Panc1 (cell line): ENCODE data around the gene ELMO1. TPM values are rescaled to one million over a fixed set of nuclear protein-coding genes. Genes with fewer than 3 reads are reported as not detected.

ENCODE experiments used
- ATAC-seq: fragments of 200-7000 bp; cut with Tn5 transposase; 2 replicates; pipeline ENCODE4 v1.9.1; 2020; ENCODE audit warnings: mild to moderate bottlenecking, moderate library complexity
- BruUV-seq: library from RNA; stranded (reverse); fragments of 400-500 nt; replicated peaks from 2 replicates; lab custom pipeline; 2021; lab: Mats Ljungman, UMichigan
- CTCF ChIA-PET: fragments of 300-600 bp; sonication (Branson Sonifier 250); formaldehyde crosslinking; loops from one replicate; lab custom pipeline; 2022; ENCODE audit warnings: antibody characterized with exemption; lab: Charles Lee
- POLR2A ChIA-PET: fragments of 300-600 bp; sonication (Branson Sonifier 250); formaldehyde crosslinking; loops from one replicate; lab custom pipeline; 2022; ENCODE audit warnings: antibody characterized with exemption; lab: Charles Lee
- DNase-seq: peaks from one replicate; pipeline ENCODE4 v3.0.0-alpha.2; 2010; ENCODE audit warnings: low read depth, low spot score
- H3K27ac ChIP-seq: 2 replicates; pipeline ENCODE4 v1.5.1; 2011; ENCODE audit warnings: mild to moderate bottlenecking, low read length, inconsistent platforms
- H3K27me3 ChIP-seq: fragments of 200-500 bp; sonication (Bioruptor generic); 2 replicates; pipeline ENCODE4 v1.6.0; 2014; ENCODE audit warnings: low read length, inconsistent platforms; ENCODE audit not compliant: control insufficient read depth, insufficient read depth
- H3K36me3 ChIP-seq: fragments of 200-500 bp; sonication (Bioruptor generic); 2 replicates; pipeline ENCODE4 v1.5.1; 2014; ENCODE audit warnings: inconsistent platforms, mild to moderate bottlenecking, low read length, moderate library complexity; ENCODE audit not compliant: control insufficient read depth, insufficient read depth
- H3K4me1 ChIP-seq: 2 replicates; pipeline ENCODE4 v1.5.1; 2011; ENCODE audit warnings: inconsistent platforms, mild to moderate bottlenecking, low read length, moderate library complexity; ENCODE audit not compliant: control insufficient read depth, insufficient read depth
- H3K4me3 ChIP-seq, 2 experiments: 2 replicates each; pipeline ENCODE4 v1.5.1; 2011 to 2012; ENCODE audit warnings: low read depth in 2 of 2, low read length in 2 of 2, mild to moderate bottlenecking in 2 of 2, inconsistent platforms in 1 of 2, moderate library complexity in 1 of 2
- H3K9me3 ChIP-seq: fragments of 200-500 bp; sonication (Bioruptor generic); 2 replicates; pipeline ENCODE4 v1.5.1; 2014; ENCODE audit warnings: low read depth, mild to moderate bottlenecking, inconsistent platforms, low read length, moderate library complexity; ENCODE audit not compliant: control insufficient read depth, insufficient read depth
- POLR2AphosphoS5 ChIP-seq: IDR thresholded peaks from 2 replicates; pipeline ENCODE4 v1.6.1; 2012; ENCODE audit warnings: mild to moderate bottlenecking, low read depth, low read length, moderate library complexity
- REST ChIP-seq, 2 experiments: IDR thresholded peaks; 2 replicates each; pipeline ENCODE4 v1.6.1; 2011 to 2012; ENCODE audit warnings: low read depth in 2 of 2, control low read depth in 1 of 2, low read length in 1 of 2, mild to moderate bottlenecking in 1 of 2, moderate library complexity in 1 of 2; ENCODE audit not compliant: insufficient read depth in 1 of 2
- SIN3A ChIP-seq: IDR thresholded peaks from 2 replicates; pipeline ENCODE4 v1.6.1; 2012; ENCODE audit warnings: low read depth, mild to moderate bottlenecking, low read length, moderate library complexity, borderline replicate concordance; ENCODE audit not compliant: insufficient read depth
- TCF7L2 ChIP-seq: IDR thresholded peaks from 2 replicates; pipeline ENCODE4 v1.6.1; 2011; ENCODE audit warnings: mild to moderate bottlenecking, low read depth, low read length, inconsistent platforms
- in situ Hi-C: cut with HindIII; loops from 2 replicates; pipeline ENCODE4 v1.10.0; 2016; ENCODE audit warnings: low sequenced_read_pairs, low pct_unique_long_range_greater_than_20kb
- intact Hi-C: fragments of 100-400 bp; cut with micrococcal nuclease; formaldehyde crosslinking; loops from one replicate; pipeline ENCODE4 v1.10.0; 2022; ENCODE audit not compliant: unreplicated experiment
- total RNA-seq: library from RNA; stranded (reverse); gene quantifications from one replicate; pipeline ENCODE4 v1.2.1, GENCODE V29; 2021; ENCODE audit not compliant: unreplicated experiment
- TF ChIP-seq, protein P1 (sequence below): fragments of 450-650 bp; IDR thresholded peaks from 2 replicates; pipeline ENCODE4 v1.5.1; 2017; ENCODE audit warnings: mild to moderate bottlenecking

ELMO1 gene
- total RNA-seq, 1 experiment from 2014 or later: 0.80 TPM

- in situ Hi-C loops (loop anchor here (25.0 kb wide), 1 partner anchor 708 kb away; no protein-coding TSS in a partner anchor), intact Hi-C loops (no loop called here)
- no peak for ATAC-seq
- no peaks in the 10 kb centered on the region for H3K36me3 ChIP-seq
- peaks cover 15% of the 10 kb centered on the region for H3K4me1 ChIP-seq
- no peaks in the 10 kb centered on the region for H3K9me3 ChIP-seq
- H3K4me3 ChIP-seq: no peak overlapping the region
- H3K27me3 ChIP-seq: no peaks in the 10 kb centered on the region
- no TSS peak for BruUV-seq
- TF ChIP-seq, protein P1, sequence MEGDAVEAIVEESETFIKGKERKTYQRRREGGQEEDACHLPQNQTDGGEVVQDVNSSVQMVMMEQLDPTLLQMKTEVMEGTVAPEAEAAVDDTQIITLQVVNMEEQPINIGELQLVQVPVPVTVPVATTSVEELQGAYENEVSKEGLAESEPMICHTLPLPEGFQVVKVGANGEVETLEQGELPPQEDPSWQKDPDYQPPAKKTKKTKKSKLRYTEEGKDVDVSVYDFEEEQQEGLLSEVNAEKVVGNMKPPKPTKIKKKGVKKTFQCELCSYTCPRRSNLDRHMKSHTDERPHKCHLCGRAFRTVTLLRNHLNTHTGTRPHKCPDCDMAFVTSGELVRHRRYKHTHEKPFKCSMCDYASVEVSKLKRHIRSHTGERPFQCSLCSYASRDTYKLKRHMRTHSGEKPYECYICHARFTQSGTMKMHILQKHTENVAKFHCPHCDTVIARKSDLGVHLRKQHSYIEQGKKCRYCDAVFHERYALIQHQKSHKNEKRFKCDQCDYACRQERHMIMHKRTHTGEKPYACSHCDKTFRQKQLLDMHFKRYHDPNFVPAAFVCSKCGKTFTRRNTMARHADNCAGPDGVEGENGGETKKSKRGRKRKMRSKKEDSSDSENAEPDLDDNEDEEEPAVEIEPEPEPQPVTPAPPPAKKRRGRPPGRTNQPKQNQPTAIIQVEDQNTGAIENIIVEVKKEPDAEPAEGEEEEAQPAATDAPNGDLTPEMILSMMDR: no peak
- TF ChIP-seq TCF7L2 (no peak), SIN3A (no peak), POLR2AphosphoS5 (no peak)
- no peak overlapping the region for H3K27ac ChIP-seq
- CTCF ChIA-PET: no interaction called here
- no peak for DNase-seq
- POLR2A ChIA-PET: no interaction called here
Measured at GRCh38 chr7:37194943-37195342, 253.7 kb downstream of the ELMO1 start.

GRCh38 chr7:37193775-37194135, 254.9 kb downstream of the ELMO1 start:
- ChIA-PET CTCF (no interaction called here), POLR2A (no interaction called here)
- H3K36me3 ChIP-seq: no peaks in the 10 kb centered on the region
- ATAC-seq: no peak; the same call in 1 of the 2 replicates
- peaks cover 14% of the 10 kb centered on the region for H3K4me1 ChIP-seq
- H3K9me3 ChIP-seq: no peaks in the 10 kb centered on the region
- no peak for TF ChIP-seq SIN3A
- no peak for TF ChIP-seq TCF7L2
- TF ChIP-seq POLR2AphosphoS5: no peak
- TF ChIP-seq, protein P1: no peak
- no peak for TF ChIP-seq REST (IDR thresholded peaks at IDR 0.05; ENCODE audit: insufficient read depth in 1 of 2, low read depth in 2 of 2, low read length in 1 of 2)
- no TSS peak for BruUV-seq
- intact Hi-C loops (no loop called here), in situ Hi-C loops (loop anchor here (25.0 kb wide), 1 partner anchor 706 kb away; no protein-coding TSS in a partner anchor)
- H3K4me3 ChIP-seq: no peak overlapping the region; a peak in 1 of 4 replicates
- no peak overlapping the region for H3K27ac ChIP-seq
- no peak for DNase-seq
- no peaks in the 10 kb centered on the region for H3K27me3 ChIP-seq
